GM12874 (cell line): Measurements from ENCODE around the gene CAMK1D.

Experiments used
- CTCF ChIP-seq: IDR thresholded peaks from 2 replicates; pipeline ENCODE4 v1.5.1; 2011; ENCODE audit warnings: low read depth, mild to moderate bottlenecking, control low read depth, low read length, moderate library complexity; ENCODE audit not compliant: insufficient read depth

CAMK1D gene

GRCh38 chr10:12600652-12601051, 251.3 kb downstream of the CAMK1D start:
- no peak for TF ChIP-seq CTCF

GRCh38 chr10:12602521-12602920, 253.2 kb downstream of the CAMK1D start:
- no peak for TF ChIP-seq CTCF

- no peak for TF ChIP-seq CTCF
Observed at GRCh38 chr10:12603766-12604470, 254.6 kb downstream of the CAMK1D start.

- TF ChIP-seq CTCF = no peak
Observed at GRCh38 chr10:12605580-12606405, 256.4 kb downstream of the CAMK1D start.

- no peak for TF ChIP-seq CTCF
Observed at GRCh38 chr10:12606461-12606860, 257.1 kb downstream of the CAMK1D start.

- no peak for TF ChIP-seq CTCF
Observed at GRCh38 chr10:12608761-12609160, 259.4 kb downstream of the CAMK1D start.

- TF ChIP-seq CTCF = no peak
Observed at GRCh38 chr10:12609435-12609834, 260.1 kb downstream of the CAMK1D start.
